Cerebellar cortex (tissue), 1 donor: Measurements from ENCODE around the gene CEND1.

ENCODE experiments used
- DNase-seq: peaks from one replicate; pipeline ENCODE4 v3.0.0-alpha.2; 2015; ENCODE audit warnings: low spot score

The CEND1 gene

GRCh38 chr11:794766-795633, 5.1 kb upstream of the CEND1 start:
- peak; percentile 65 for DNase-seq

- no peak for DNase-seq
These were observed 4.3 kb upstream of the CEND1 start for GRCh38 chr11:794013-794765.

- peak; percentile 95 for DNase-seq
These were observed 3.7 kb upstream of the CEND1 start for GRCh38 chr11:793556-793955.

- no peak for DNase-seq
These were observed 3.0 kb upstream of the CEND1 start for GRCh38 chr11:792873-793272.

GRCh38 chr11:792535-792821, 2.6 kb upstream of the CEND1 start:
- no peak for DNase-seq

- DNase-seq, result no peak
These were observed 2.0 kb upstream of the CEND1 start for GRCh38 chr11:791658-792534.

GRCh38 chr11:790721-791564, 1.1 kb upstream of the CEND1 start:
- DNase-seq, result peak; percentile 80

- no peak for DNase-seq
These were observed 643 bp downstream of the CEND1 start for GRCh38 chr11:788953-789940.

- no peak for DNase-seq
These were observed 1.8 kb downstream of the CEND1 start for GRCh38 chr11:788009-788640.

- no peak for DNase-seq
These were observed 2.7 kb downstream of the CEND1 start for GRCh38 chr11:787084-787675.

GRCh38 chr11:786235-787083, 3.4 kb downstream of the CEND1 start:
- DNase-seq, result peak; percentile 65

- peak; percentile 96 for DNase-seq
These were observed 6.3 kb downstream of the CEND1 start for GRCh38 chr11:783581-784015.

GRCh38 chr11:782264-783174, 7.4 kb downstream of the CEND1 start:
- no peak for DNase-seq

- DNase-seq, result no peak
These were observed 9.8 kb downstream of the CEND1 start for GRCh38 chr11:779955-780532.

GRCh38 chr11:778976-779954, 10.6 kb downstream of the CEND1 start:
- no peak for DNase-seq
